Tibial nerve (tissue), 4 donors: ENCODE data around the gene GRIK3. TPM values are rescaled to one million over a fixed set of nuclear protein-coding genes. Genes with fewer than 3 reads are reported as not detected.
A peak's percentile ranks its signal among the peaks of the same experiment; 100 is the strongest.

Source experiments
- DNase-seq, 2 donors: peaks; one replicate each; pipeline ENCODE4 v3.0.0-alpha.2; 2019; ENCODE audit warnings: low spot score in 2 of 2
- H3K27ac ChIP-seq, 4 donors: fragments of 200-600 bp; sonication (generic) in 3 of 4; one replicate each; pipeline ENCODE4 v1.5.1; 2017 to 2019; ENCODE audit warnings: mild to moderate bottlenecking in 1 of 4
- H3K27me3 ChIP-seq, 2 donors: fragments of 200-600 bp; sonication (generic) in 1 of 2; one replicate each; pipeline versions ENCODE4 v1.5.1 to v1.6.0; 2017 to 2019
- H3K36me3 ChIP-seq, 3 donors: fragments of 200-600 bp; sonication (generic); one replicate each; pipeline ENCODE4 v1.5.1; 2018 to 2019
- H3K4me1 ChIP-seq, 4 donors: fragments of 200-600 bp; sonication (generic) in 3 of 4; one replicate each; pipeline ENCODE4 v1.5.1; 2017 to 2019
- H3K4me3 ChIP-seq, 4 donors: fragments of 200-600 bp; sonication (generic) in 3 of 4; one replicate each; pipeline ENCODE4 v1.5.1; 2017 to 2019; ENCODE audit warnings: mild to moderate bottlenecking in 1 of 4, moderate library complexity in 1 of 4
- H3K9me3 ChIP-seq, 4 donors: fragments of 200-600 bp; sonication (generic) in 3 of 4; one replicate each; pipeline ENCODE4 v1.5.1; 2017 to 2019
- CTCF ChIP-seq, 5 experiments: fragments of 200-600 bp in 3 of 5; fragments of 450-650 bp in 2 of 5; sonication (generic) in 3 of 5; IDR thresholded peaks; one replicate each; pipeline ENCODE4 v1.5.1; 2016 to 2019; ENCODE audit warnings: antibody characterized with exemption in 5 of 5, mild to moderate bottlenecking in 3 of 5, moderate library complexity in 2 of 5
- EP300 ChIP-seq, 2 donors: sonication (generic); formaldehyde crosslinking; IDR thresholded peaks; one replicate each; pipeline ENCODE4 v1.6.1; 2017; ENCODE audit warnings: antibody characterized with exemption in 2 of 2, mild to moderate bottlenecking in 1 of 2
- POLR2A ChIP-seq, 2 donors: fragments of 450-650 bp; IDR thresholded peaks; one replicate each; pipeline ENCODE4 v1.6.1; 2017; ENCODE audit warnings: antibody characterized with exemption in 2 of 2, mild to moderate bottlenecking in 2 of 2, moderate library complexity in 2 of 2
- WGBS, 2 donors: methylation state at CpG; one replicate each; pipeline ENCODE4 v1.1.5; 2018; 5-methylcytosine and 5-hydroxymethylcytosine counted together
- total RNA-seq, 4 donors: library from RNA; depleted of rRNA; stranded (reverse); fragments of >200 nt; gene quantifications; one replicate each; pipeline ENCODE4 v1.1.0, GENCODE V29; 2016

GRIK3 gene
- total RNA-seq, 4 donors from 2014 or later, result 12.8 to 26.2 (median 21.7) TPM

GRCh38 chr1:37040773-37041172, 6.5 kb upstream of the GRIK3 start:
- no peak for TF ChIP-seq EP300 (IDR thresholded peaks at IDR 0.05)
- TF ChIP-seq POLR2A (IDR thresholded peaks at IDR 0.05), result no peak
- no peak for TF ChIP-seq CTCF (IDR thresholded peaks at IDR 0.05)
- 55 to 58% methylated on average over 4 of the region's 4 CpGs for WGBS, 2 donors
- H3K27me3 ChIP-seq, result peaks cover 0 to 36% of the 10 kb centered on the region in 2 donors

GRCh38 chr1:37040261-37040660, 5.9 kb upstream of the GRIK3 start:
- H3K27ac ChIP-seq, result no peak overlapping the region

More at GRCh38 chr1:37040773-37041172, 6.5 kb upstream of the GRIK3 start:
- Histone ChIP-seq H3K27ac (no peak overlapping the region), H3K4me1 (peaks cover 0 to 30% (median 9%) of the 10 kb centered on the region in 4 donors), H3K4me3 (no peak overlapping the region), H3K9me3 (no peaks in the 10 kb centered on the region), H3K36me3 (no peaks in the 10 kb centered on the region)
- no peak for DNase-seq

DNA sequence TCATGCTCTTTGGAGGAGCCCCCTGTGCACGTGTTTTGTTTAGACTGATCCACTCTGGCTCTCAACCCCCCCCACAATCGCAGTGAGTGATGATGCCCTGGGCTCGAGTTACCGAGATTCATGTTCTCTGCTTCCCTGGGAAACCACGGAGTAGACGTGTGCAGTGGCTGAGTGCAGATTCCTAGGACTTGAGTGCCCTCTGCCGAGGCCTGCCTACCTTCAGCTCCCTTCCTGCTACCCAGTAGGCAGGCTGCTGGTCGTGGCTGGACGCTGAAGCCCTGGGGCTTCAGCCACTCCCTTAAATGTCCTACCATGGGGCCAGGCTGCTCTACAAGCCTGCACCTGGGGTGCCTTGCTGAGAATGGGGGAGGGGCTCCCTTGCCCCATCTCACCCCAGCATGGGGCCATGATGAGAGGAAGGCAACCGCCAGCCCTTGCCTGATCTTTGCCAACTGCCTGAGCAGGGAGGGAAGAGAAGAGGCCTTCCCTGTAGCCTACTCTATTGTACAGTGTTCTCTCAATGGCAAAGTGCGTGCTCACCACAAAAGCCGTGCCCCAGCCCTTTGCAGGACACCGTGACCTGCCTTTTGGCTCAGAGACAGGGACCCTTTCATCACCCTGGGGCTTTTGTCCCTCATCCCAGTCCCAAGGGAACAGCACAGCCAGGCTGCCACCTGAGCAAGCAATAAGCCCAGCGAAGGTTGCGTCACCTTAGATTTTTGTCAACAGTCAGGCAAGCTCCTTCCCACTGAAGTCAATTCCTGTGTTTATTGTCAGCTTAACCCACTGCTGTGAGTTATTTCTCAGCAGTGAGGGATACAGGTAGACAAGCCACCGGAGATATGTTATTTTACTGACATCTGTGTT, 4.1 kb upstream of the GRIK3 start:
- no peak for DNase-seq
- peak in 3 of 5 experiments; percentile 24 to 38 (median 36) for TF ChIP-seq CTCF (IDR thresholded peaks at IDR 0.05)
- no peak for TF ChIP-seq POLR2A (IDR thresholded peaks at IDR 0.05)
- Histone ChIP-seq H3K4me3 (no peak overlapping the region), H3K27ac (peak overlapping the region in 2 of 4 donors; percentile 66), H3K36me3 (no peaks in the 10 kb centered on the region), H3K4me1 (peaks cover 0 to 51% (median 14%) of the 10 kb centered on the region in 4 donors), H3K9me3 (no peaks in the 10 kb centered on the region), H3K27me3 (peaks cover 0 to 51% of the 10 kb centered on the region in 2 donors)
- 26 to 31% methylated on average over 15 of the region's 16 CpGs for WGBS, 2 donors

More at GRCh38 chr1:37040261-37040660, 5.9 kb upstream of the GRIK3 start:
- Histone ChIP-seq H3K36me3 (no peaks in the 10 kb centered on the region), H3K4me1 (peaks cover 0 to 35% (median 10%) of the 10 kb centered on the region in 4 donors), H3K4me3 (no peak overlapping the region), H3K27me3 (peaks cover 0 to 37% of the 10 kb centered on the region in 2 donors), H3K9me3 (no peaks in the 10 kb centered on the region)
- TF ChIP-seq EP300 (IDR thresholded peaks at IDR 0.05) (no peak), POLR2A (IDR thresholded peaks at IDR 0.05) (no peak), CTCF (IDR thresholded peaks at IDR 0.05) (no peak)
- DNase-seq, result no peak
- 12 to 22% methylated on average over 3 of the region's 3 CpGs for WGBS, 2 donors

DNA sequence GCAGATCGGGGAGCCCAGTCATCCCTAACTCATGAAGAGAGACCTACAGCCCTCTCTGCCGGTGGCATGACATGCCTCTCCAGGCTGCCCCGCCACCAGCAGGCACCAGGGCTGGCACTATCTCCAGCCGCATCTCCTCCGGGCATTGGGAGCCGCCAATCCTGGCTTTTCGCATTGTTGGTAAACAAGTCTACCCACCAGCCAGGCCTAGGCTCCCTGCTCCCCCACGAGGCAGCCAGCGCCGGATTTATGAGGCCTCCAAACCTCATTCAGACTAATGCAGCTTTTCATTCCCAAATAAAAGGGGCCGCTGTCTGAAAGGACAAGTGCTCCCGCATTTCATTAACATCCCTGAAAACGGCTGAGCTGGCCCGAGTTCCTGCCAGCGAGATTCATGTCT, 3.4 kb upstream of the GRIK3 start:
- Histone ChIP-seq H3K9me3 (no peaks in the 10 kb centered on the region), H3K27ac (peak overlapping the region in 2 of 4 donors; percentile 66)
- 12 to 24% methylated on average over 13 to 15 of the region's 15 CpGs for WGBS, 2 donors

More for the DNA sequence above, 3.4 kb upstream of the GRIK3 start:
- no peak for DNase-seq
- no peaks in the 10 kb centered on the region for H3K36me3 ChIP-seq
- H3K4me1 ChIP-seq, result peaks cover 0 to 58% (median 14%) of the 10 kb centered on the region in 4 donors
- TF ChIP-seq POLR2A (IDR thresholded peaks at IDR 0.05) (no peak), CTCF (IDR thresholded peaks at IDR 0.05) (peak in 1 of 5 experiments; percentile 22)
- H3K27me3 ChIP-seq, result peaks cover 0 to 57% of the 10 kb centered on the region in 2 donors
- no peak overlapping the region for H3K4me3 ChIP-seq
